Stimulated activated CD8-positive, alpha-beta memory T cell treated with anti-CD3 and anti-CD28 coated beads, Interleukin-4, amount 100 ng/mL, for 1 hour (primary cell): ENCODE data around the gene CSNK1G2.

ENCODE experiments used
- DNase-seq, 2 donors: peaks; one replicate each; pipeline ENCODE4 v3.0.0-alpha.2; 2020; ENCODE audit warnings: low read depth in 2 of 2, low spot score in 1 of 2

CSNK1G2 gene

GRCh38 chr19:1941146-1942077 is at the start of gene CSNK1G2:
CSNK1G2 (plus strand) TSS chr19:1941172; CDS start chr19:1969773, 28,601 bp downstream.
- no peak for DNase-seq

GRCh38 chr19:1893791-1894190 is 47.2 kb upstream of the CSNK1G2 start:
- no peak for DNase-seq

GRCh38 chr19:1896508-1896907 is 44.5 kb upstream of the CSNK1G2 start:
- no peak for DNase-seq

- DNase-seq = no peak
Measured at GRCh38 chr19:1901940-1902404, 39.0 kb upstream of the CSNK1G2 start.

- no peak for DNase-seq
Measured at GRCh38 chr19:1902923-1903322, 38.0 kb upstream of the CSNK1G2 start.

- no peak for DNase-seq
Measured at GRCh38 chr19:1904860-1905109, 36.2 kb upstream of the CSNK1G2 start.

- peak; percentile 93 to 95 for DNase-seq
Measured at GRCh38 chr19:1905110-1905862, 35.7 kb upstream of the CSNK1G2 start, which contains the start of the genes ADAT3 and SCAMP4. ADAT3 (plus strand) TSS chr19:1905399; CDS start chr19:1912048, 6,649 bp downstream. SCAMP4 (plus strand) TSS chr19:1905399; CDS start chr19:1915020, 9,621 bp downstream.

GRCh38 chr19:1905863-1906375 is 35.1 kb upstream of the CSNK1G2 start:
- no peak for DNase-seq

GRCh38 chr19:1906985-1907562 is 33.9 kb upstream of the CSNK1G2 start:
- no peak for DNase-seq

- no peak for DNase-seq
Measured at GRCh38 chr19:1907563-1908363, 33.2 kb upstream of the CSNK1G2 start.

- no peak for DNase-seq
Measured at GRCh38 chr19:1908364-1908678, 32.7 kb upstream of the CSNK1G2 start.

GRCh38 chr19:1909761-1910080 is 31.3 kb upstream of the CSNK1G2 start:
- no peak for DNase-seq

- DNase-seq = no peak
Measured at GRCh38 chr19:1910177-1910576, 30.8 kb upstream of the CSNK1G2 start.

GRCh38 chr19:1911098-1911497 is 29.9 kb upstream of the CSNK1G2 start:
- no peak for DNase-seq

GRCh38 chr19:1911995-1912394 is 29.0 kb upstream of the CSNK1G2 start:
- no peak for DNase-seq

- no peak for DNase-seq
Measured at GRCh38 chr19:1912760-1913505, 28.0 kb upstream of the CSNK1G2 start.

- DNase-seq = no peak
Measured at GRCh38 chr19:1913781-1914577, 27.0 kb upstream of the CSNK1G2 start.

- no peak for DNase-seq
Measured at GRCh38 chr19:1914826-1915341, 26.1 kb upstream of the CSNK1G2 start.

GRCh38 chr19:1917146-1917545 is 23.8 kb upstream of the CSNK1G2 start:
- no peak for DNase-seq
